D341Med (cell line): ENCODE results near the gene DENND2A.

ENCODE experiments used
- DNase-seq: peaks from one replicate; pipeline ENCODE4 v3.0.0; 2012; ENCODE audit warnings: low spot score

DENND2A gene

GRCh38 chr7:140619176-140619575, 21.4 kb downstream of the DENND2A start:
- DNase-seq: no peak

- no peak for DNase-seq
Measured at GRCh38 chr7:140618306-140618705, 22.3 kb downstream of the DENND2A start.

- DNase-seq: no peak
Measured at GRCh38 chr7:140617081-140617480, 23.5 kb downstream of the DENND2A start.

GRCh38 chr7:140616328-140616727, 24.3 kb downstream of the DENND2A start:
- DNase-seq: no peak

- DNase-seq: no peak
Measured at GRCh38 chr7:140611641-140612040, 29.0 kb downstream of the DENND2A start.

- DNase-seq: peak; percentile 66
Measured at GRCh38 chr7:140610204-140611165, 30.1 kb downstream of the DENND2A start.

GRCh38 chr7:140609646-140610045, 31.0 kb downstream of the DENND2A start:
- no peak for DNase-seq

- DNase-seq: no peak
Measured at GRCh38 chr7:140607441-140607989, 33.1 kb downstream of the DENND2A start.

- DNase-seq: no peak
Measured at GRCh38 chr7:140605337-140605736, 35.3 kb downstream of the DENND2A start.

- DNase-seq: no peak
Measured at GRCh38 chr7:140604760-140605159, 35.9 kb downstream of the DENND2A start.

GRCh38 chr7:140604076-140604475, 36.5 kb downstream of the DENND2A start:
- no peak for DNase-seq

- DNase-seq: no peak
Measured at GRCh38 chr7:140601566-140602174, 38.9 kb downstream of the DENND2A start.

GRCh38 chr7:140600341-140600740, 40.3 kb downstream of the DENND2A start:
- no peak for DNase-seq

GRCh38 chr7:140597428-140597949, 43.1 kb downstream of the DENND2A start:
- DNase-seq: no peak

GRCh38 chr7:140596519-140597427, 43.8 kb downstream of the DENND2A start:
- DNase-seq: no peak

GRCh38 chr7:140595468-140596092, 45.0 kb downstream of the DENND2A start:
- DNase-seq: no peak

GRCh38 chr7:140594131-140594691, 46.4 kb downstream of the DENND2A start:
- DNase-seq: no peak

GRCh38 chr7:140593672-140593982, 47.0 kb downstream of the DENND2A start:
- DNase-seq: no peak

GRCh38 chr7:140592964-140593671, 47.5 kb downstream of the DENND2A start:
- DNase-seq: no peak

- no peak for DNase-seq
Measured at GRCh38 chr7:140591180-140591902, 49.3 kb downstream of the DENND2A start.
